Measurements from ENCODE around the gene KIAA1217.
"Not testable (repeated sequence)": the region's sequence is repeated elsewhere in the genome, so short reads cannot be mapped to it uniquely, and the experiment has no call there.

Gene KIAA1217

GRCh38 chr10:24438800-24439199 lies 229.9 kb downstream of the KIAA1217 start:
- no peak for FAIRE-seq
- TF ChIP-seq CTCF (IDR thresholded peaks at IDR 0.05; ENCODE audit: insufficient read depth, missing control alignments), result no peak
- no peak for DNase-seq (ENCODE audit: insufficient read length, low spot score)

GRCh38 chr10:24439935-24440334 lies 231.0 kb downstream of the KIAA1217 start:
- TF ChIP-seq CTCF (IDR thresholded peaks at IDR 0.05; ENCODE audit: insufficient read depth, missing control alignments), result no peak
- FAIRE-seq, result no peak
- no peak for DNase-seq (ENCODE audit: insufficient read length, low spot score)

- TF ChIP-seq CTCF (IDR thresholded peaks at IDR 0.05; ENCODE audit: insufficient read depth, missing control alignments), result no peak
- DNase-seq (ENCODE audit: insufficient read length, low spot score) (no peak), FAIRE-seq (no peak)
These were observed 232.2 kb downstream of the KIAA1217 start for GRCh38 chr10:24440817-24441797.

GRCh38 chr10:24442234-24442633 lies 233.3 kb downstream of the KIAA1217 start:
- no peak for FAIRE-seq
- TF ChIP-seq CTCF (IDR thresholded peaks at IDR 0.05; ENCODE audit: insufficient read depth, missing control alignments), result no peak
- no peak for DNase-seq (ENCODE audit: insufficient read length, low spot score)

- DNase-seq (ENCODE audit: insufficient read length, low spot score); FAIRE-seq: not testable (repeated sequence)
These were observed 233.8 kb downstream of the KIAA1217 start for GRCh38 chr10:24442641-24443174.

- FAIRE-seq (no peak), DNase-seq (ENCODE audit: insufficient read length, low spot score) (no peak)
- no peak for TF ChIP-seq CTCF (IDR thresholded peaks at IDR 0.05; ENCODE audit: insufficient read depth, missing control alignments)
These were observed 235.4 kb downstream of the KIAA1217 start for GRCh38 chr10:24444337-24444736.

GRCh38 chr10:24445958-24446357 lies 237.0 kb downstream of the KIAA1217 start:
- FAIRE-seq; DNase-seq (ENCODE audit: insufficient read length, low spot score): not testable (repeated sequence)

GRCh38 chr10:24446739-24447138 lies 237.8 kb downstream of the KIAA1217 start:
- FAIRE-seq, result no peak
- DNase-seq (ENCODE audit: insufficient read length, low spot score), result no peak
- no peak for TF ChIP-seq CTCF (IDR thresholded peaks at IDR 0.05; ENCODE audit: insufficient read depth, missing control alignments)
